ENCODE measurements around the gene ADAMTS6.

ADAMTS6 gene

GRCh38 chr5:65108786-65109743 is 372.7 kb downstream of the ADAMTS6 start:
- no peak for DNase-seq (ENCODE audit: low spot score)
- TF ChIP-seq CTCF (IDR thresholded peaks at IDR 0.05; ENCODE audit: extremely low read depth, missing control alignments), result no peak

GRCh38 chr5:65105301-65105700 is 376.4 kb downstream of the ADAMTS6 start:
- TF ChIP-seq CTCF (IDR thresholded peaks at IDR 0.05; ENCODE audit: extremely low read depth, missing control alignments), result no peak
- DNase-seq (ENCODE audit: low spot score), result peak; percentile 57

GRCh38 chr5:65104831-65105230 is 376.9 kb downstream of the ADAMTS6 start:
- no peak for DNase-seq (ENCODE audit: low spot score)
- no peak for TF ChIP-seq CTCF (IDR thresholded peaks at IDR 0.05; ENCODE audit: extremely low read depth, missing control alignments)

- no peak for DNase-seq (ENCODE audit: low spot score)
- TF ChIP-seq CTCF (IDR thresholded peaks at IDR 0.05; ENCODE audit: extremely low read depth, missing control alignments), result no peak
Observed at GRCh38 chr5:65103756-65104440, 377.8 kb downstream of the ADAMTS6 start.

GRCh38 chr5:65102976-65103711 is 378.6 kb downstream of the ADAMTS6 start:
- DNase-seq (ENCODE audit: low spot score), result peak; percentile 80
- no peak for TF ChIP-seq CTCF (IDR thresholded peaks at IDR 0.05; ENCODE audit: extremely low read depth, missing control alignments)

GRCh38 chr5:65102371-65102975 is 379.2 kb downstream of the ADAMTS6 start:
- TF ChIP-seq CTCF (IDR thresholded peaks at IDR 0.05; ENCODE audit: extremely low read depth, missing control alignments), result no peak
- no peak for DNase-seq (ENCODE audit: low spot score)
